ENCODE measurements around the gene PDZD2.

The PDZD2 gene

DNA sequence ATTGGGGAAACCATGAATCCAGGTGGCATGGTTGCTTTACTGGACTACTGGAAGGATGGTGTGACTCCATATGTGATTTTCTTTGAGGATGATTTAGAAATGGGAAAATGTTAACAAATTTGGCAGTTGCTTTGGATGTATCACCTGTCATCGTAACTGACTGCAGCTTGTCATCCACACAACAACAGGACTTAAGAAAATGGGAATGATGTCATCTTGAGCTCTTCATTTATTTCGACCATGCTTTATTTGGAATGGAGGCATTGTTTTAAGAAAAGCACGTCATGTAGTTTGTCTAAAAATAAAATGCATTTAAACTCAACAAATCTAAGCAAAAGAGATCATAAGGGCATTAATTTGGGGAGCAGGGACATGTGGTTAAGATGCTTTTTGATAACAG lies 270.1 kb downstream of the PDZD2 start:
- no peak overlapping the region for H3K9ac ChIP-seq (ENCODE audit: low read depth, low read length)
- H3K36me3 ChIP-seq (ENCODE audit: insufficient read depth, low read length) = no peaks in the 10 kb centered on the region
- peaks cover 8% of the 10 kb centered on the region; the same call in 1 of the 2 replicates for H3K4me1 ChIP-seq (ENCODE audit: insufficient read depth, low read length)
- H3K9me3 ChIP-seq (ENCODE audit: control insufficient read depth, insufficient read depth, low read length) = no peaks in the 10 kb centered on the region

DNA sequence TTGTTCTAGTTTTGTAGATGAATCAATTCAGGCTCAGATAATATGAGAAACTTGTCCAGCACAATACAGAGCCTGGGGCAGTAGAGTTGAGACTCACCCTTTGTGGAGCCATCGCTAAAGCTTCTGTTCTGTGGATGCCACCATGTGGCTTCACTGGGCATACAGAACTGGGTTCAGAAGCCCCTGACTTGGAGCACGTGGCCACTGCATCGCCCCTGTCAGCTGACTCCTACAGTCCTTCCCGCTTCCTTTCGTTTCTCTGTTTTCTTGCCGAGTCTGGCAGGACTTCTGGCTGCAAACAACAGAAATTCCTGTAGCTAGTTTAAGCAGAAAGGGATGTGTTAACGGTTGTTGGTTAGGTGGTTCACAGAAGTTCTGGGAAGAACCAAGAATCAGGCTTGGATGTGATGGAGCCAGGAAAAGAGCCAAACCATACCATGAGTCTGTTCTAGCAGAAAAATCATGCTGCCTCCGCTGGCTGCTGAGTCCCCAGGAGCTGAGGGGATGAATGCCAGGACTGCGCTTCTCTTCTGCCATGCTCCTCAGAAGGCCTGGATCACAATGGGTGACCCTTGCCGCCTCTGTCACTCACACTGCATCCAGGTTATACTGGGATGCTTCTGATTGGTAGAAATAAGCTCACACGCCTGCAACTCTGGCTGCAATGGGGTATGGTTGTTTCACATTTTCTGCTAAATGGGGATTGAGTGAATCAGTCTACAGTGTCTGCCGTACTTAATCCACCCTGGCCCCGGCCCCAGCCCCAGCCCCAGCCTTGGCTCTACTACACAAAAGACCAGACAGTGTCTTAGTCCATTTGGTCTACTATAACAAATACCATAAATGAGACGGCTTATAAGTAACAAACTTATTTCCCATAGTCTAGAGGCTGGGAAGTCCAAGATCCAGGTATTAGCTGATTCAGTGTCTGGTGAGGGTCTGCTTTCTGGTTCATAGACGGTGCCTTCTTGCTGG lies 272.6 kb downstream of the PDZD2 start:
- no peaks in the 10 kb centered on the region for H3K36me3 ChIP-seq (ENCODE audit: insufficient read depth, low read length)

DNA sequence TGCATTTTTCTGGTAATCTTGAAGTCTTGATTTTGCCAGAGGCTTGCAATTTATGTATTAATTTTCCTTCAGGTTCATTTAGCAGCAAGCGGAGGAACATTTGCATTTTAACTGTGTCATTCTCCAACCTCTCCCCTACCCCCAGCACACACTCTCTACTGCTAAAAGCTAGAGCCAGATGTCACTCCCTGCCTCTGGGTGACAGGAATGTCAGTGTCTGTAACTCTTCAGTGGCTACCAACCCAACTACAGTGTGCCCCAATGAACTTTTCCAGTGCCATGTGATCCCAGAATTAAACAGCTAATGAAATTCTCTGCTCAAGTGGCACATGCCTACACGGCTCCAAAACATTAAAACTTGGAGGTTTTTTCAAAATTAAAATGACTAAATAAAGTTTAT lies 274.9 kb downstream of the PDZD2 start:
- Histone ChIP-seq H3K9ac (ENCODE audit: low read depth, low read length) (no peak overlapping the region), H3K36me3 (ENCODE audit: insufficient read depth, low read length) (no peaks in the 10 kb centered on the region), H3K4me1 (ENCODE audit: insufficient read depth, low read length) (peaks cover 8% of the 10 kb centered on the region; the same call in 1 of the 2 replicates), H3K9me3 (ENCODE audit: control insufficient read depth, insufficient read depth, low read length) (no peaks in the 10 kb centered on the region)

More for the DNA sequence above, 272.6 kb downstream of the PDZD2 start:
- no peak overlapping the region for H3K9ac ChIP-seq (ENCODE audit: low read depth, low read length)
- H3K4me1 ChIP-seq (ENCODE audit: insufficient read depth, low read length) = peaks cover 8% of the 10 kb centered on the region; the same call in 1 of the 2 replicates
- H3K9me3 ChIP-seq (ENCODE audit: control insufficient read depth, insufficient read depth, low read length) = no peaks in the 10 kb centered on the region

DNA sequence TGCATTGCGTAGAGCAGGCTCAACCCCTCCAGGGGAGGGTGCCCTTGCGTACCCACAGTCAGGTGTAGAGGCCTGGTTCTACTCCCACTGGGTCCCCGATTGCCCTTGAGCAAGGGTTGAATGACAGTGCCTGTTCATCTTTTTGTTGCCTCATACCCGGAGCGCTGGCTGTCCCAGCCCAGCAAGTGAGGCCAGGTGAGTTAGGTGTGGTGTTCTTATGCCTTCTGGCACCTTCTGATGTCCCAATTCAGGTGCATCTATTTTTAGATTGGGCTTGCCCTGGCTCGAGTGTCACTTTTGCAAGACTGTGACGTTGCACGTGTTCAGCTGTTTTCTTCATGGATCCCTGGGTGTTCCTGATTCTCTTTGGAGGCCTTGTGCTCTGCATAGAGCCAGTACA lies 277.4 kb downstream of the PDZD2 start:
- Histone ChIP-seq H3K9ac (ENCODE audit: low read depth, low read length) (no peak overlapping the region), H3K36me3 (ENCODE audit: insufficient read depth, low read length) (no peaks in the 10 kb centered on the region), H3K9me3 (ENCODE audit: control insufficient read depth, insufficient read depth, low read length) (no peaks in the 10 kb centered on the region), H3K4me1 (ENCODE audit: insufficient read depth, low read length) (peaks cover 5% of the 10 kb centered on the region; the same call in 1 of the 2 replicates)

DNA sequence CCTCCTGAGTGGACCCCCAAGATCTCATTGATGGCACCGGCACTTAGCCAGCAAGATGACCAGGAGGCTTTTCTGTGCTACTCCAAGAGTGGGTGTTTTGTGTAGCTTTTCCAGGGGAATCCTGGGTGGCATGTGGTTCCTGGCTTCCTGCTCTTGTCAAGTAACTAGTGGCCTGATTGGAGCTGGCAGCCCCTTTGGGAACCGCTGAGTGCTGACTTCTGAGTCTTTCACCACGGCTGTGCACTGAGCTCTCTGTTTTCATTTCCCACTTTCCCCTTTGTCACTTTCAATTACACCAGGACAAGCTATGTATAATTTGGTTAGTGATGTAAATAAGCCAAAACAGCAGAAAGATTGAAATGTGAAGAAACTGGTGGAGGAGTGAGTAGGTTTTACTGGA lies 279.8 kb downstream of the PDZD2 start:
- H3K36me3 ChIP-seq (ENCODE audit: insufficient read depth, low read length) = no peaks in the 10 kb centered on the region
- no peaks in the 10 kb centered on the region for H3K9me3 ChIP-seq (ENCODE audit: control insufficient read depth, insufficient read depth, low read length)
- H3K4me1 ChIP-seq (ENCODE audit: insufficient read depth, low read length) = peaks cover under 1% of the 10 kb centered on the region; the same call in 1 of the 2 replicates
- H3K9ac ChIP-seq (ENCODE audit: low read depth, low read length) = no peak overlapping the region

DNA sequence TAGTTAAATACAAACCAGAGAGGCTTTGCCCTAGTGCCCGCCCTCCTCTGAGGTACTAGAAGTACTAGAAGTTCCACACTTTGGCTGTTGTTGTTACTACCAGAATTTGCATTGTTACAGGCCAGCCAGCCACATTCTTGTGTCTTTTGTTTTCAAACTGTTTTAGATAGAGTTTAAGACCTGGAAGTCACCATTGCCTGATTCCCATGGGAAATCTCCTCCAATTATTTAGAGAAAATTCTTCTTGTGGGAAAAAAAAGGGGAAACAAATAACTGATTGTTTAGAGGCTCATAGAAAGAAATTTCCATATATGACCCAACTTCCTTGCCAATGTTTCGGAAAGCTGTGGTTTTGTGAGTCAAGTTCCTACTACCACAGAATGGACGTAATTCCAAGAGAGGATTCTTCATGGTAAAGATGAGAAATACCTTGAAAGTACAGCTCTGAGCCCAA lies 282.9 kb downstream of the PDZD2 start:
- Histone ChIP-seq H3K4me1 (ENCODE audit: insufficient read depth, low read length) (no peaks in the 10 kb centered on the region; the same call in 1 of the 2 replicates), H3K9ac (ENCODE audit: low read depth, low read length) (no peak overlapping the region), H3K9me3 (ENCODE audit: control insufficient read depth, insufficient read depth, low read length) (no peaks in the 10 kb centered on the region), H3K36me3 (ENCODE audit: insufficient read depth, low read length) (no peaks in the 10 kb centered on the region; the same call in 1 of the 2 replicates)

DNA sequence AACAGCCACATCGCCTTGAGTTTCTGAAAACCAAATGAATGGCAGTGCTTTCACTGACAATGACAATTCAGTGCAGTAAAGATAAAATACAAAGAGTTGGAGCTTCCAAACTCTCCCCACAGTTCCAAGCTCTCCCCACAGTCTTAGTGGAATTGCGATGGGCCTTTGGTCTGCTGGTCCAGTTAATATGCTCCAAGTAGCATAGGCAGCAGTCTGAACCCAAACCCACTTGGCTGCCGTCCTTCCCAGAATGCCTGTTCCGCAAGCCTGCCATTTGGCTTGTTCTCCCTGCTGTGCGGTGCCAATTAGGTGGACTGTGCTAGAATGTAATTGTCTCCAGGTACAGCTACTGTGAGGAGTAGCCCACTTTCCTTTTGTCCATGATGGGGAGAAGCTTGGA lies 285.1 kb downstream of the PDZD2 start:
- Histone ChIP-seq H3K9ac (ENCODE audit: low read depth, low read length) (no peak overlapping the region), H3K9me3 (ENCODE audit: control insufficient read depth, insufficient read depth, low read length) (no peaks in the 10 kb centered on the region), H3K4me1 (ENCODE audit: insufficient read depth, low read length) (peaks cover 3% of the 10 kb centered on the region), H3K36me3 (ENCODE audit: insufficient read depth, low read length) (no peaks in the 10 kb centered on the region; the same call in 1 of the 2 replicates)

DNA sequence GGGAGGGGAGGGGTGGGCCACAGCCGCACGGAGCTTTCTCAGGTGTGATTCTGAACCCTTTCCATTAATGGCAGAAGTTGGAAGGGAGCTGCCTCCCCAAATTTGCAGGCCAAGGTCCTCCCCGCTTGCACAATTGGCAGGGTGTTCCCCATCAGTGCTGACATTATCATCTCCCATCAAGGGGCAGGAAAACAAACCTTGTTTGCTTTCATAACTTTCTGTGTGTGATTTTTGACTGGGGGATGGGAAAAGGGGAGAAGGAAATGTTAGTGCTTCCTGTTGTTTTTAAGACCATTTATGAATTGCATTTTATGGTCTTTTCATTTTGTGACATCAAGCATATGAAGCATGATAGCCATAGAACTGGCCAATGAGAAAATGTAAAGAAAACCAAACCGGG lies 292.9 kb downstream of the PDZD2 start:
- no peak overlapping the region for H3K9ac ChIP-seq (ENCODE audit: low read depth, low read length)
- no peaks in the 10 kb centered on the region for H3K36me3 ChIP-seq (ENCODE audit: insufficient read depth, low read length)
- peaks cover 4% of the 10 kb centered on the region for H3K4me1 ChIP-seq (ENCODE audit: insufficient read depth, low read length)

DNA sequence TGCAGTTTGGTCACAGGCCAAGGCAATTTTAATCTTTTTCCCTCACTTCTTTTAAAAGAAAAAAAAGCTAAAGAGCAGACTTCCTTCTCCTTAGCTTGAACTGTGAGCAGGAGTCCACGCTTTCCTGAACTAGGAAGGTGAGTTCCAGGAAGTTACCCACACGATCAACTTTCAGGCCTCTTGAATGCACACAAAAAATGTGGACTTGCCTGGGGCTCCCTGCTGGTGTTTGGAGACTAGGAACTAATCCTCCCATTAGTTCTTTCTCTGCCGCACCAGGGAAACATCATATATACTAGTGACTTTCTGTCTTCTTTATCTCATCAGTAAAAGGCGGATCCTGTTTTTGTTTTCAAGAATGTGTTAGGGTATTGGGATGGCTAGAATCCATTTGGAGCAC lies 295.2 kb downstream of the PDZD2 start:
- Histone ChIP-seq H3K4me1 (ENCODE audit: insufficient read depth, low read length) (peaks cover under 1% of the 10 kb centered on the region; the same call in 1 of the 2 replicates), H3K36me3 (ENCODE audit: insufficient read depth, low read length) (no peaks in the 10 kb centered on the region), H3K9me3 (ENCODE audit: control insufficient read depth, insufficient read depth, low read length) (no peaks in the 10 kb centered on the region), H3K9ac (ENCODE audit: low read depth, low read length) (no peak overlapping the region)

More for the DNA sequence above, 292.9 kb downstream of the PDZD2 start:
- H3K9me3 ChIP-seq (ENCODE audit: control insufficient read depth, insufficient read depth, low read length) = no peaks in the 10 kb centered on the region

DNA sequence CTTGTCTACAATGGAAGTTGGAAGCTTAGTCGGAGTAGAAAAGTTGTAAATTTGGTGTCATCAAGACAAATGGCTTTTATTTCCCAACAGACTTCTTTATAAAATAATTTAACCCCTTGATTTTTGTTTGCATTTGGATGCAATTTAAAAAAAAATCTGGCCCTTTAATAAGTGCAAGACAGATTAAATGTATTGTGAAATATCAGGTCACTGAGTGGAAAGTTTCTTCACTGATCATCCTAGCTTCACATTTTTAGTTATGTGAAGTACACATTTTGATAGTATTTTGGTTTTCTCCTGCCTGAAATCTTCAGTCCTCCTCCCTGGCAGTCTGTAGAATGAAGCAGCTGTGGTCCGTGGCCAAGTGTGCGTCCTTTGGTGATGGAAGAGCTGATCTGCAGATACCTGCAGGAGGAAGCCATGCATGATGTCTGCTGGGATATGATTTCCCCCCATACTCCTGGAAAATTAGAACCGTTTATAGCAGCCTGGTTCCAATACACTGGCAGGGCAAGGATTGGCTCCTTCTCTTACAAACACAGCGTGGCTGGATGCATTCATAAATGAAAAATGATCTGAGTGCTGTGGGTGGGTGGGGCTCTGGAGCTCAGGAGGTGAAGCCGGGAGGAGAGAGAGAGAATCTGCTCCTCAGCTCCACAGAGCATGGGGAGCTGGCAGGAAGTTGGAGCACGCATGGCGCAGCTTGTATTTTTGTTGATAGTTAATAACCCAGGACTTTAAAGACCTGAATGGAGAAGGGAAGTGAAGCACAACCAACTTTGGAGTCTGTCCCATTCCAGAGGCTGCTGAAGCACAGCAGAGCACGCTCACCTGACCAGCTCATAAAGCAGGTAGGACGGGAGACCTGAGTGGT lies 296.8 kb downstream of the PDZD2 start:
- H3K9me3 ChIP-seq (ENCODE audit: control insufficient read depth, insufficient read depth, low read length) = no peaks in the 10 kb centered on the region
- H3K4me1 ChIP-seq (ENCODE audit: insufficient read depth, low read length) = no peaks in the 10 kb centered on the region
- no peaks in the 10 kb centered on the region for H3K36me3 ChIP-seq (ENCODE audit: insufficient read depth, low read length)

DNA sequence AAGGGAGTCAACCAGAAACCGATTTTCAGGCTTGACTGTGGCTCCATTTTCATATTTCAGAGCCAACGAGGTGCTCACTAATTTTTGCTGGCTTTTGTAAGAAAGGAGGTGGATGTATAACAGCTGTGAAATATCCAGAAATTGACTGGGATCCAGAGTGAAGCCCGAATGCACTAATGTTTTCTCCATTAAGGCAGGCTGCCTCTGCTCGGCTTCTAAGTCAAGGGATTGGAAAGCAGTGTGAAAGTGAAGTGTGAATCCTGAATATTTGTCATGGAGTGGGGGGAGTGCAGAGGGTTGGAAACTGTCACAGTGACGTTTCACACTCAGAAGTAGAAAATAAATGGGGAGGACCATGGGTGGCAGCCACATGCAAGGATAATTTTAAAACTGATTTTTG lies 297.8 kb downstream of the PDZD2 start:
- no peak overlapping the region for H3K9ac ChIP-seq (ENCODE audit: low read depth, low read length)

More for the DNA sequence above, 296.8 kb downstream of the PDZD2 start:
- no peak overlapping the region for H3K9ac ChIP-seq (ENCODE audit: low read depth, low read length)

DNA sequence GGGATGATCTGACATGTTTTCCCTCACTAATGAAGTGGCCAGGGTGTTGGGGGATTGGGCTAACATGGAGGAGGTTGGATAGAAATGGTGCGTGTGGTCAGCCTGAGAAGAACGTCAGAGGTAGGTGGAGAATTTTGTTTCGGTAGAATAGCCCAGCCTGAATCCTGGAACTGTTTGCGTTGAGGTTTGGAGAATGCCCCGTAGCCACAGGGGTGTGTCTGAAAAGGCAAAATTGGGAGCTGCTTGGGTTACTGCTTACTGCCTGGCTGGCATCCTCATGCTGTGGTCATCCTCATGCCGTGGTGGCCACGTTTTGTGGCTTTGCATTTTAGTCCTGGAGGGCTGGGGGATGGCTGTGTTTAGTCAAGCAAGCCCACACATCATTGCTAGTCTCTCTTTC lies 298.3 kb downstream of the PDZD2 start:
- H3K9ac ChIP-seq (ENCODE audit: low read depth, low read length) = no peak overlapping the region
- H3K4me1 ChIP-seq (ENCODE audit: insufficient read depth, low read length) = no peaks in the 10 kb centered on the region
- no peaks in the 10 kb centered on the region for H3K9me3 ChIP-seq (ENCODE audit: control insufficient read depth, insufficient read depth, low read length)
- H3K36me3 ChIP-seq (ENCODE audit: insufficient read depth, low read length) = no peaks in the 10 kb centered on the region

More for the DNA sequence above, 297.8 kb downstream of the PDZD2 start:
- no peaks in the 10 kb centered on the region for H3K4me1 ChIP-seq (ENCODE audit: insufficient read depth, low read length)
- no peaks in the 10 kb centered on the region for H3K9me3 ChIP-seq (ENCODE audit: control insufficient read depth, insufficient read depth, low read length)
- H3K36me3 ChIP-seq (ENCODE audit: insufficient read depth, low read length) = no peaks in the 10 kb centered on the region

DNA sequence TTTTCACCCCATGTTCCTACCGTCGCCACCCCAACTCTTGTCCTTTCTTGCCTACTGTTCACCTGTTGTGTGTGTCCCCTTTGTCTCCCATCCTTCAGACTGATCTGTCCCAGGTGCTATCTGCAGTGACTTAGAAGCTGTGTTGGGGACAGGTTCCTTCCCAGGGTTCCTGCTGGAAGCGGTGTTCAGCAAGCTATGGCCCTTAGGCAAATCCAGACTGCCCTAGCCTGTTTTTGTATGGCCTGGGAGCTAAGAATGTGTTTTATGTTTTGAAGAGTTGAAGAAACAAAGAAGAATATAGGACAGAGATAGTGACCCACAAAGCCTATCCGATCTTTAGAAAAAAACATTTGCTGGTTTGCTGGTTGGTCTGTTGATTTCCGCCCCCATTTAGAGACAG lies 298.8 kb downstream of the PDZD2 start:
- H3K4me1 ChIP-seq (ENCODE audit: insufficient read depth, low read length) = no peaks in the 10 kb centered on the region
- H3K9ac ChIP-seq (ENCODE audit: low read depth, low read length) = no peak overlapping the region
- H3K36me3 ChIP-seq (ENCODE audit: insufficient read depth, low read length) = no peaks in the 10 kb centered on the region
- no peaks in the 10 kb centered on the region for H3K9me3 ChIP-seq (ENCODE audit: control insufficient read depth, insufficient read depth, low read length)

DNA sequence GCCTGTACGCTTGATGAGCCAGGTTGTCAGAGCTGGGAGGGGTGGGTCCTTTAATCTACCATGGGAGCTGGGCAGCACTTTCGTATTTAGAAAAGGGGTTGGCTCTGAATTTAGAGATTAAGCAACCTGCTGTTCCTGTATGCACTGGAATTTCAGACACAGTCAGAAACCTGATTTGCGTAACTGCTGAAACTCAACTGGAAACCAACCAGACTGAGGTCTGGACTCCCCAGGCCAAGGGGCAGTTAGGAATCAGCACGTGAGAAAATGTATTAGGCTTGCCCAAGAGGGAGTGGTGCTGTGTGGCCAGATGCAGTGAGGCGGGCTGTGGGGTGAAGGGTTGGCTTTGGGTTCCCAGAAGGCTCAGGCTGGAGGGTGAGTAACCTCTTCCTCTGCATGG lies 300.2 kb downstream of the PDZD2 start:
- Histone ChIP-seq H3K36me3 (ENCODE audit: insufficient read depth, low read length) (no peaks in the 10 kb centered on the region), H3K4me1 (ENCODE audit: insufficient read depth, low read length) (no peaks in the 10 kb centered on the region), H3K9me3 (ENCODE audit: control insufficient read depth, insufficient read depth, low read length) (no peaks in the 10 kb centered on the region), H3K9ac (ENCODE audit: low read depth, low read length) (no peak overlapping the region)
